Astrocyte (in vitro differentiated cells and primary cell): Measurements from ENCODE around the gene PCDHGA8. TPM values are rescaled to one million over a fixed set of nuclear protein-coding genes. Genes with fewer than 3 reads are reported as not detected.

Experiments used
- DNase-seq: peaks from one replicate; pipeline ENCODE4 v3.0.0-alpha.2; 2010; ENCODE audit warnings: low read depth
- FAIRE-seq: peaks from 2 replicates; lab custom pipeline; 2011; peaks lifted over from hg19 to GRCh38; lab: Jason Lieb, UNC
- H2AFZ ChIP-seq: 2 replicates; pipeline ENCODE4 v1.6.0; 2012; ENCODE audit warnings: low read depth, low read length, inconsistent platforms
- H3K27ac ChIP-seq: 2 replicates; pipeline ENCODE4 v1.5.1; 2011; ENCODE audit warnings: low read depth, low read length, inconsistent platforms
- H3K27me3 ChIP-seq: 2 replicates; pipeline ENCODE4 v1.6.0; 2011; ENCODE audit warnings: low read length, inconsistent platforms; ENCODE audit not compliant: insufficient read depth
- H3K36me3 ChIP-seq: 2 replicates; pipeline ENCODE4 v1.5.1; 2011; ENCODE audit warnings: low read length, inconsistent platforms; ENCODE audit not compliant: insufficient read depth
- H3K4me1 ChIP-seq: 2 replicates; pipeline ENCODE4 v1.5.1; 2011; ENCODE audit warnings: low read length, inconsistent platforms; ENCODE audit not compliant: insufficient read depth
- H3K4me2 ChIP-seq: 2 replicates; pipeline ENCODE4 v1.6.0; 2012; ENCODE audit warnings: low read length, inconsistent platforms
- H3K4me3 ChIP-seq: 2 replicates; pipeline ENCODE4 v1.5.1; 2011; ENCODE audit warnings: low read depth, mild to moderate bottlenecking, low read length, inconsistent platforms; ENCODE audit not compliant: insufficient read depth
- H3K79me2 ChIP-seq: 2 replicates; pipeline ENCODE4 v1.6.0; 2012; ENCODE audit warnings: mild to moderate bottlenecking, low read length, inconsistent platforms; ENCODE audit not compliant: insufficient read depth
- H3K9ac ChIP-seq: 2 replicates; pipeline ENCODE4 v1.6.0; 2012; ENCODE audit warnings: mild to moderate bottlenecking, low read length, inconsistent platforms
- H3K9me3 ChIP-seq: 2 replicates; pipeline ENCODE4 v1.5.1; 2012; ENCODE audit warnings: low read depth, mild to moderate bottlenecking, low read length, inconsistent platforms; ENCODE audit not compliant: insufficient read depth
- H4K20me1 ChIP-seq: 2 replicates; pipeline ENCODE4 v1.6.0; 2012; ENCODE audit warnings: low read length, inconsistent platforms; ENCODE audit not compliant: insufficient read depth
- H3K27ac Mint-ChIP-seq: one replicate; pipeline ENCODE4 v1.8.0; 2021; ENCODE audit warnings: mild to moderate bottlenecking, mixed read lengths; ENCODE audit not compliant: unreplicated experiment
- H3K27me3 Mint-ChIP-seq: one replicate; pipeline ENCODE4 v1.8.0; 2021; ENCODE audit warnings: low read depth, mixed read lengths; ENCODE audit not compliant: unreplicated experiment
- H3K36me3 Mint-ChIP-seq: one replicate; pipeline ENCODE4 v1.8.0; 2021; ENCODE audit warnings: low read depth, mixed read lengths; ENCODE audit not compliant: unreplicated experiment
- H3K4me1 Mint-ChIP-seq: one replicate; pipeline ENCODE4 v1.8.0; 2021; ENCODE audit warnings: low read depth, mixed read lengths; ENCODE audit not compliant: unreplicated experiment
- H3K4me3 Mint-ChIP-seq: one replicate; pipeline ENCODE4 v1.8.0; 2021; ENCODE audit warnings: mild to moderate bottlenecking, moderate library complexity, mixed read lengths; ENCODE audit not compliant: unreplicated experiment
- H3K9me3 Mint-ChIP-seq: one replicate; pipeline ENCODE4 v1.8.0; 2021; ENCODE audit warnings: mild to moderate bottlenecking, mixed read lengths; ENCODE audit not compliant: unreplicated experiment
- EZH2 ChIP-seq: IDR thresholded peaks from 2 replicates; pipeline ENCODE4 v1.6.1; 2012; ENCODE audit warnings: mild to moderate bottlenecking, low read length, inconsistent platforms; ENCODE audit not compliant: insufficient read depth
- total RNA-seq: library from RNA; stranded (reverse); gene quantifications from 2 replicates; pipeline ENCODE4 v1.2.1, GENCODE V29; 2021
- TF ChIP-seq, protein P1 (sequence below): IDR thresholded peaks from 2 replicates; pipeline ENCODE4 v1.5.1; 2011; ENCODE audit warnings: low read depth, mild to moderate bottlenecking, inconsistent platforms, low read length, moderate library complexity; ENCODE audit not compliant: insufficient read depth

PCDHGA8 gene
- total RNA-seq, 1 donor from 2014 or later = 1.0 TPM

DNA sequence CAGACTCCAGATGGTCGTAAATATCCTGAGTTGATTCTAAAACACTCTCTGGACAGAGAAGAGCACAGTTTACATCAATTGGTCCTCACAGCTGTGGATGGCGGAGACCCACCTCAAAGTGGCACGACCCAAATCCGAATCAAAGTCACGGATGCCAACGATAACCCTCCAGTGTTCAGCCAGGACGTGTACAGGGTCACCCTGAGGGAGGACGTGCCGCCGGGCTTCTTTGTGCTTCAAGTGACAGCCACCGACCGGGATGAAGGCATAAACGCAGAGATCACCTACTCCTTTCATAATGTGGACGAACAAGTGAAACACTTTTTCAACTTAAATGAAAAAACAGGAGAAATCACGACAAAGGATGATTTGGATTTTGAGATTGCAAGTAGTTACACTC lies 31.7 kb upstream of the PCDHGA8 start:
- Histone ChIP-seq H3K9me3 (peaks cover 60% of the 10 kb centered on the region), H3K79me2 (no peaks in the 10 kb centered on the region), H3K4me3 (no peak overlapping the region), H3K27me3 (peaks cover 24% of the 10 kb centered on the region), H2AFZ (no peak overlapping the region), H3K4me1 (no peaks in the 10 kb centered on the region), H3K36me3 (no peaks in the 10 kb centered on the region), H3K27ac (no peak overlapping the region), H4K20me1 (no peaks in the 10 kb centered on the region), H3K9ac (no peak overlapping the region), H3K4me2 (peak overlapping the region; percentile 55)
- H3K27me3 Mint-ChIP-seq = no peaks in the 10 kb centered on the region
- DNase-seq (no peak), FAIRE-seq (no peak)
- peaks cover 18% of the 10 kb centered on the region for H3K36me3 Mint-ChIP-seq
- H3K27ac Mint-ChIP-seq = no peak overlapping the region
- no peaks in the 10 kb centered on the region for H3K4me1 Mint-ChIP-seq
- peaks cover 32% of the 10 kb centered on the region for H3K9me3 Mint-ChIP-seq
- no peak overlapping the region for H3K4me3 Mint-ChIP-seq
- TF ChIP-seq, protein P1, sequence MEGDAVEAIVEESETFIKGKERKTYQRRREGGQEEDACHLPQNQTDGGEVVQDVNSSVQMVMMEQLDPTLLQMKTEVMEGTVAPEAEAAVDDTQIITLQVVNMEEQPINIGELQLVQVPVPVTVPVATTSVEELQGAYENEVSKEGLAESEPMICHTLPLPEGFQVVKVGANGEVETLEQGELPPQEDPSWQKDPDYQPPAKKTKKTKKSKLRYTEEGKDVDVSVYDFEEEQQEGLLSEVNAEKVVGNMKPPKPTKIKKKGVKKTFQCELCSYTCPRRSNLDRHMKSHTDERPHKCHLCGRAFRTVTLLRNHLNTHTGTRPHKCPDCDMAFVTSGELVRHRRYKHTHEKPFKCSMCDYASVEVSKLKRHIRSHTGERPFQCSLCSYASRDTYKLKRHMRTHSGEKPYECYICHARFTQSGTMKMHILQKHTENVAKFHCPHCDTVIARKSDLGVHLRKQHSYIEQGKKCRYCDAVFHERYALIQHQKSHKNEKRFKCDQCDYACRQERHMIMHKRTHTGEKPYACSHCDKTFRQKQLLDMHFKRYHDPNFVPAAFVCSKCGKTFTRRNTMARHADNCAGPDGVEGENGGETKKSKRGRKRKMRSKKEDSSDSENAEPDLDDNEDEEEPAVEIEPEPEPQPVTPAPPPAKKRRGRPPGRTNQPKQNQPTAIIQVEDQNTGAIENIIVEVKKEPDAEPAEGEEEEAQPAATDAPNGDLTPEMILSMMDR = no peak
- TF ChIP-seq EZH2 = no peak

DNA sequence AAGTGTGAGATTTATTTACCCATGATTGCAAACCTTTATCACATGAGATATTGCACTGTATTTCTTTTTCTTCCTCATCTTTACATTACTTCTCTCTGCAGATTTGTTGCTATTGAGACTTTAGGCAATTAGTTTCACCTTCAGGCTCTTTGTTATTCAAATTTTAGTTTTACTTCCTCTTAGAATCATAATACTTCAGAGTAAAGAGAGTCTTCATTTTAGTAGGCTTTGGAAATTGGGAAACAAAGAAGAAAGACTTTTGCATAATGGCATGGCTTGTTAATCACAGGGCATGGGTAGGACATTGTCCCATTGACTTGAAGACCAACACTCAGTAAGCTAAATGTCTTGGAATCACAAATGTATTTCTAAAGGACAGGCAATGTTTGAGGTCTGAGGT lies 29.7 kb upstream of the PCDHGA8 start:
- peaks cover 13% of the 10 kb centered on the region for H3K36me3 Mint-ChIP-seq
- peaks cover 54% of the 10 kb centered on the region for H3K9me3 ChIP-seq

More for the DNA sequence above, 29.7 kb upstream of the PCDHGA8 start:
- H3K4me3 ChIP-seq = no peak overlapping the region
- DNase-seq (no peak), FAIRE-seq (no peak)
- H3K36me3 ChIP-seq = no peaks in the 10 kb centered on the region
- TF ChIP-seq EZH2 = no peak
- TF ChIP-seq, protein P1 = no peak
- no peaks in the 10 kb centered on the region for H4K20me1 ChIP-seq
- no peaks in the 10 kb centered on the region for H3K4me1 Mint-ChIP-seq
- H3K4me3 Mint-ChIP-seq = no peak overlapping the region
- no peaks in the 10 kb centered on the region for H3K27me3 Mint-ChIP-seq
- H3K79me2 ChIP-seq = no peaks in the 10 kb centered on the region
- no peak overlapping the region for H2AFZ ChIP-seq
- no peaks in the 10 kb centered on the region for H3K4me1 ChIP-seq
- H3K9me3 Mint-ChIP-seq = peaks cover 29% of the 10 kb centered on the region
- H3K9ac ChIP-seq = no peak overlapping the region
- no peak overlapping the region for H3K4me2 ChIP-seq
- H3K27ac Mint-ChIP-seq = no peak overlapping the region
- H3K27ac ChIP-seq = no peak overlapping the region
- H3K27me3 ChIP-seq = peaks cover 24% of the 10 kb centered on the region
